GM13977 (cell line): ENCODE measurements around the gene RNF144A.

Source experiments
- DNase-seq: peaks from one replicate; pipeline ENCODE4 v3.0.0; 2012; ENCODE audit warnings: low spot score
- in situ Hi-C: fragments of 300-500 bp; cut with MboI; formaldehyde crosslinking; loops from one replicate; pipeline ENCODE4 v1.12.0; 2022; ENCODE audit warnings: low sequenced_read_pairs, low pct_unique_long_range_greater_than_20kb, mixed read lengths, inconsistent platforms; ENCODE audit not compliant: unreplicated experiment
- TF ChIP-seq, protein P1 (sequence below): IDR thresholded peaks from 2 replicates; pipeline ENCODE4 v1.5.1; 2012; ENCODE audit warnings: mild to moderate bottlenecking, control low read depth; ENCODE audit not compliant: insufficient read depth; ENCODE audit errors: extremely low read depth, missing control alignments

RNF144A gene, protein sequence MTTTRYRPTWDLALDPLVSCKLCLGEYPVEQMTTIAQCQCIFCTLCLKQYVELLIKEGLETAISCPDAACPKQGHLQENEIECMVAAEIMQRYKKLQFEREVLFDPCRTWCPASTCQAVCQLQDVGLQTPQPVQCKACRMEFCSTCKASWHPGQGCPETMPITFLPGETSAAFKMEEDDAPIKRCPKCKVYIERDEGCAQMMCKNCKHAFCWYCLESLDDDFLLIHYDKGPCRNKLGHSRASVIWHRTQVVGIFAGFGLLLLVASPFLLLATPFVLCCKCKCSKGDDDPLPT

DNA sequence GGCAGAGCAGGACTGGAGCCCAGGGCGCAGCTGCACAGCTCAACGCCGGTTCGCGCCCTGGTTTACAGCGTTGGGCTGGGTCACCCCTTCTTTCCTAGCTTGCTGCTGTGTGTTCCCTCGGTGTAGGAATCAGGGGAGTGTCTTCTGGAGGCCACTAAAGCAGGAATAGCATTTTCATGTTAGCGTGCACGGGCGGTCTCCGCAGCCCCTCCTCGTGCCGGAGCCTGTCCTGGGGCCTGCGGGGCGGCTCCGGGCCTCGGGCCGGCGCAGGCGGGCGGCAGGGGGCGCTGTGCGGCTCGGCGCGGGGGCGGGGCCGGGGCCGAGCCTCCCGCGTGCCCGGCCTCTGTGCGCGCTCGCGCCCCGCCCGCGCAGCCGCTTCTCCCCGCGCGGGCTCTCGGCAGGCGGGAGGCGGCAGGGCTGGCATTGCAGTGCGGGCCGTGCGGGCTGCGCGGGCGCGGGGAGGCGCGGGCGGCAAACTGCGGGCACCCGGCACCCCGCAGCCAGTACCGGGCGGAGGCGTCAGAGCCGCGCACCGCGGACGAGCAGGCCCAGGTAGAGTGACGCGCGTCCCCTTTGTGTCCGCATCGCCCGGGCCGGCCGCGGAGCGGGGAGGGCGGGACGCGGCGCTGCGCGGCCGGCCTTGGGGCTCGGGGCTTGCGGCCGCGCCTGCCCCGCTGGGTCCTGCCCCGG lies at the start of gene RNF144A:
RNF144A (plus strand) TSS at position 342 of the 690 bp plus-strand sequence. CDS start 79,515 bp downstream, outside the sequence.
- TF ChIP-seq, protein P1, sequence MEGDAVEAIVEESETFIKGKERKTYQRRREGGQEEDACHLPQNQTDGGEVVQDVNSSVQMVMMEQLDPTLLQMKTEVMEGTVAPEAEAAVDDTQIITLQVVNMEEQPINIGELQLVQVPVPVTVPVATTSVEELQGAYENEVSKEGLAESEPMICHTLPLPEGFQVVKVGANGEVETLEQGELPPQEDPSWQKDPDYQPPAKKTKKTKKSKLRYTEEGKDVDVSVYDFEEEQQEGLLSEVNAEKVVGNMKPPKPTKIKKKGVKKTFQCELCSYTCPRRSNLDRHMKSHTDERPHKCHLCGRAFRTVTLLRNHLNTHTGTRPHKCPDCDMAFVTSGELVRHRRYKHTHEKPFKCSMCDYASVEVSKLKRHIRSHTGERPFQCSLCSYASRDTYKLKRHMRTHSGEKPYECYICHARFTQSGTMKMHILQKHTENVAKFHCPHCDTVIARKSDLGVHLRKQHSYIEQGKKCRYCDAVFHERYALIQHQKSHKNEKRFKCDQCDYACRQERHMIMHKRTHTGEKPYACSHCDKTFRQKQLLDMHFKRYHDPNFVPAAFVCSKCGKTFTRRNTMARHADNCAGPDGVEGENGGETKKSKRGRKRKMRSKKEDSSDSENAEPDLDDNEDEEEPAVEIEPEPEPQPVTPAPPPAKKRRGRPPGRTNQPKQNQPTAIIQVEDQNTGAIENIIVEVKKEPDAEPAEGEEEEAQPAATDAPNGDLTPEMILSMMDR, result peak; percentile 74
- in situ Hi-C loops, result no loop called here
- DNase-seq, result peak; percentile 95

DNA sequence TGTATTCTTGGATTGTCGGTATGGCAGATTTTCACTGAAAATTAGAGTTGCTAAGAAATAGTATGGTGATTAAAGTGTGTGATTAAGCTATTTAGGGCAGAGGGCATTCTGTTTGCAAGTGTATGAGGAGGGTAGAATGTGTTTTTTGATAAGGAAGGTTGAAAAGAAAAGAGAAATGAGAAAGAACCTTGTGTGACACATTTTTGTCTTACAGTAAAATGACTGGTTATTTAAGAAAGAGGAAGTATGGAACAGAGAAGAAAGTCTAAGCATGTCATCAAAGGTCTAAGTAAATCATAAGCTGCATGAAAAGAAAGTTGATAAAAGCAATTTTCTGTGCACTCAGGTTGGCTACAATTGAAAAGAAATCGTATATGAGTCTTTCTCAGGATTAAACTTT lies 44.8 kb upstream of the RNF144A start:
- no peak for DNase-seq
- in situ Hi-C loops, result no loop called here

DNA sequence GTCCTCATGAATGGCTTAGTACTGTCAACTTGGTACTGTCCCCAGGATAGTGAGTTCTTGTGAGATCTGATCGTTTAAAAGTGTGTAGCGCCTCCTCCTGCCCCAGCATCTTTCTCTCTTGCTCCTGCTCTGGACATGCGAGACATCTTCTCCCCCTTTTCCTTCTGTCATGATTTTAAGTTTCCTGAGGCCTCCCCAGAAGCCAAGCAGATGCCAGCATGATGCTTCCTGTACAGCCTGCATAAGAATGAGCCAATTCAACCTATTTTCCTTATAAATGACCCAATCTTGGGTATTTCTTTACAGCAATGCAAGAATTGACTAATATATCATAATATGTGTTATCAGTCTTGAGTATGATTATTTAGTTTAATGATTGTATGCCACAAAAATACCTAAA lies 43.2 kb upstream of the RNF144A start:
- in situ Hi-C loops, result no loop called here
- DNase-seq, result no peak
- TF ChIP-seq, protein P1, result no peak

More for the DNA sequence above, 44.8 kb upstream of the RNF144A start:
- TF ChIP-seq, protein P1, result no peak

DNA sequence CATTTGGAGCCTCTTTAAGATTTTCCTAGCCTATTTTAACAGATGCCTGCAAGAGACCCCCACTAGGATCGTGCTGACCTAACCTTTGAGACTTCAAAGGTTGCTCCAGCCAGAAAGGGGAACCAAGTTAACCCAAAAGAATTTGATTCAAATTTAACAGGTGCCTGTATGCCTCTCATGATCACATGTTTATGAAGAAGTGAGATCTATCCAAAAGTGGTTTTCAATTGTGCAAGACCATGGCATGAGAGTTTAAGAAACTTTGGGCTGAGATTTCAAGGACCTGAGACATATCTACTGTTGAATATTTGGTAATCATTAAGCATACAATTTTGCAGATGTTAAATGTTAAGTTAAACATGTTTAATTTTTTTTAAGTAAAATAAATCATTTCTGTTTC lies 40.9 kb upstream of the RNF144A start:
- TF ChIP-seq, protein P1, result no peak
- DNase-seq, result no peak
- in situ Hi-C loops, result no loop called here

DNA sequence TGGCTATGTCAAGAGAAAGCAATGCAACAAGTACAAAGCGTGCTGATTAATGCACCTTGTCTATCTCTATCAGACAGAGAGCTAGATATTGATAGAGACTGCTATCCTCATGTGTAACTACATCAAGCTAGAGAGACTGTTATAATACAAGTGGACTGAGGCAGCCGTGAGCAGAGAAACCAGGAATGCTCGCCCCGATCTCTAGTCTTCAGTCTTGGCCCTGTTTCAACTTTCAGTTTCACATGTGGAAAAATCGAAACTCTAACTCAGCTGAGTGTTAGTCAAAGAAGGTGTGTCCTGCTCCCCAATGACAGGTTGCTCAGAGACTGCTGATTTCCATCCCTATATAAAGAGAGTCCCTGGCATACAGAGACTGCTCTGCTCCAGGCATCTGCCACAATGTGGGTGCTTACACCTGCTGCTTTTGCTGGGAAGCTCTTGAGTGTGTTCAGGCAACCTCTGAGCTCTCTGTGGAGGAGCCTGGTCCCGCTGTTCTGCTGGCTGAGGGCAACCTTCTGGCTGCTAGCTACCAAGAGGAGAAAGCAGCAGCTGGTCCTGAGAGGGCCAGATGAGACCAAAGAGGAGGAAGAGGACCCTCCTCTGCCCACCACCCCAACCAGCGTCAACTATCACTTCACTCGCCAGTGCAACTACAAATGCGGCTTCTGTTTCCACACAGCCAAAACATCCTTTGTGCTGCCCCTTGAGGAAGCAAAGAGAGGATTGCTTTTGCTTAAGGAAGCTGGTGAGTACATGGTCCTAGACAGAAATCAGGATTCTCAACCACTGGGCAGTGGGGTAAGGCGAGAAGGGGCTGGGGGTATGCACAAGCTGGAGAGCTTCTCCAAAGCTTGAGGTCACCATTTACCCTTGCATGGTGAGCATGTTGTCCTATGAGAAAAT lies 39.6 kb upstream of the RNF144A start, which contains the start of gene RSAD2:
RSAD2 (plus strand) TSS at position 376 of the 903 bp plus-strand sequence; CDS start at position 400, 24 bp downstream.
- in situ Hi-C loops, result no loop called here
- DNase-seq, result no peak
- TF ChIP-seq, protein P1, result no peak

DNA sequence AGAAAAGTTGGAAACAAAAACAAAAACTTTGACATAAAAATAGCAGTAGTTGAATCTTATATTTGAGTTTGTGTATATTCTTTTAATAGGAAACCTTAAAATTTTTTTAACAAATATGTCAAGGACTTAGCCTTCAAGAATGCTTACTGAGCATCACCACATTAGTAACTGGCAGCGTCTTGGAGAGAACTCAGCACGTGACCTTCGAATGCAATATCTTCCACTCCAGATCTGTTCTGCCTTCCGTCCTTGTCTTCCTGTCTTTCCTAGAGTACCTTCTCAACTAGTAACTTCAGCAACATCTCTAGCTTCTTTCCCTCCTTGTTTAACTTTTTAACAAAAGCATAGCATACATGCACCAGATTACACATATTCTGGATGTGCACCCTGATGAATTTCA lies 38.7 kb upstream of the RNF144A start:
- in situ Hi-C loops, result no loop called here
- TF ChIP-seq, protein P1, result no peak
- no peak for DNase-seq
